GM18519 (cell line): Measurements from ENCODE around the gene UBAC1.
"Not testable (repeated sequence)": the region's sequence is repeated elsewhere in the genome, so short reads cannot be mapped to it uniquely, and the experiment has no call there.

ENCODE experiments used
- ATAC-seq: cut with Tn5 transposase; IDR thresholded peaks from one replicate; pipeline ENCODE4 v1.9.1; 2021; ENCODE audit warnings: mild to moderate bottlenecking, moderate library complexity; ENCODE audit not compliant: unreplicated experiment, low FRiP score

Gene UBAC1

GRCh38 chr9:135905380-135906258 lies 55.6 kb downstream of the UBAC1 start:
- ATAC-seq: no peak

GRCh38 chr9:135903786-135904520 lies 57.2 kb downstream of the UBAC1 start:
- ATAC-seq: no peak

GRCh38 chr9:135903358-135903656 lies 57.9 kb downstream of the UBAC1 start:
- ATAC-seq: no peak

GRCh38 chr9:135902655-135903357 lies 58.4 kb downstream of the UBAC1 start:
- ATAC-seq: no peak

GRCh38 chr9:135901826-135902225 lies 59.3 kb downstream of the UBAC1 start:
- ATAC-seq: no peak

GRCh38 chr9:135901031-135901758 lies 60.0 kb downstream of the UBAC1 start:
- no peak for ATAC-seq

GRCh38 chr9:135898634-135899407 lies 62.4 kb downstream of the UBAC1 start:
- no peak for ATAC-seq

GRCh38 chr9:135896626-135897025 lies 64.5 kb downstream of the UBAC1 start:
- ATAC-seq: no peak

GRCh38 chr9:135896205-135896604 lies 65.0 kb downstream of the UBAC1 start:
- no peak for ATAC-seq

GRCh38 chr9:135895202-135895848 lies 65.8 kb downstream of the UBAC1 start:
- ATAC-seq: no peak

GRCh38 chr9:135893104-135893503 lies 68.1 kb downstream of the UBAC1 start:
- ATAC-seq: no peak

GRCh38 chr9:135892327-135892726 lies 68.8 kb downstream of the UBAC1 start:
- ATAC-seq: not testable (repeated sequence)

GRCh38 chr9:135891027-135891631 lies 70.0 kb downstream of the UBAC1 start:
- ATAC-seq: no peak

- no peak for ATAC-seq
These were observed 70.8 kb downstream of the UBAC1 start for GRCh38 chr9:135890190-135891026.

GRCh38 chr9:135889564-135890189 lies 71.5 kb downstream of the UBAC1 start:
- ATAC-seq: no peak

- no peak for ATAC-seq
These were observed 72.3 kb downstream of the UBAC1 start for GRCh38 chr9:135888766-135889394.

- ATAC-seq: no peak
These were observed 72.9 kb downstream of the UBAC1 start for GRCh38 chr9:135888126-135888765.
